ENCODE results near the gene TM7SF2. TPM values are rescaled to one million over a fixed set of nuclear protein-coding genes. Genes with fewer than 3 reads are reported as not detected.

TM7SF2 gene
- total and polyA plus RNA-seq, 2 of the 13 experiments (the other 11 are each of a cell fraction or from before 2014, with no cell fraction given) = 56.0 to 66.9 TPM

- TF ChIP-seq ZNF598 (CRISPR knock-in tag; IDR thresholded peaks at IDR 0.05; ENCODE audit: borderline replicate concordance) = 0 out of 2 replicates have a peak, but pooled peaks have one; percentile 16
- no peak for TF ChIP-seq E2F2 (CRISPR knock-in tag; IDR thresholded peaks at IDR 0.05; ENCODE audit: borderline replicate concordance)
- peak; percentile 60 for TF ChIP-seq CREB1 (IDR thresholded peaks at IDR 0.05)
- TF ChIP-seq CREB1 (CRISPR knock-in tag; IDR thresholded peaks at IDR 0.05) = peak; percentile 88
- TF ChIP-seq CHCHD3 (CRISPR knock-in tag; IDR thresholded peaks at IDR 0.05) = no peak
- TF ChIP-seq ZNF207 (IDR thresholded peaks at IDR 0.05; ENCODE audit: borderline replicate concordance) = no peak
- peak; percentile 64; the same call in 1 of the 2 replicates for TF ChIP-seq SIX4 (CRISPR knock-in tag; IDR thresholded peaks at IDR 0.05)
- TF ChIP-seq ZNF879 (CRISPR knock-in tag; IDR thresholded peaks at IDR 0.05) = no peak
- 0 out of 2 replicates have a peak, but pooled peaks have one; percentile 39 for TF ChIP-seq ZNF589 (CRISPR knock-in tag; conservative IDR thresholded peaks at IDR 0.05)
- no peak for TF ChIP-seq SETDB1 (CRISPR knock-in tag; IDR thresholded peaks at IDR 0.05; ENCODE audit: borderline replicate concordance)
- TF ChIP-seq HOXA5 (CRISPR knock-in tag; IDR thresholded peaks at IDR 0.05) = peak; percentile 71; the same call in 1 of the 2 replicates
- no peak for TF ChIP-seq TERF1 (CRISPR knock-in tag; IDR thresholded peaks at IDR 0.05)
- TF ChIP-seq STAT5B (CRISPR knock-in tag; IDR thresholded peaks at IDR 0.05) = 0 out of 2 replicates have a peak, but pooled peaks have one; percentile 64
- no peak for TF ChIP-seq NR0B2 (CRISPR knock-in tag; IDR thresholded peaks at IDR 0.05)
- no peak for TF ChIP-seq NFAT5 (CRISPR knock-in tag; IDR thresholded peaks at IDR 0.05)
- no peak for TF ChIP-seq ZFP36L2 (CRISPR knock-in tag; IDR thresholded peaks at IDR 0.05)
- no peak for TF ChIP-seq ZNF234 (CRISPR knock-in tag; conservative IDR thresholded peaks at IDR 0.05)
- peak; percentile 55; the same call in 1 of the 2 replicates for TF ChIP-seq UBTF (CRISPR knock-in tag; IDR thresholded peaks at IDR 0.05)
- TF ChIP-seq SMYD3 (CRISPR knock-in tag; IDR thresholded peaks at IDR 0.05) = no peak
These were observed 15.5 kb upstream of the TM7SF2 start, which contains the start of gene VPS51 (continued) for GRCh38 chr11:65095974-65096806.

Data from HepG2 (cell line).